ENCODE data around the gene PGAP6.

GRCh38 chr16:364595-365491 is 16.9 kb downstream of the PGAP6 start:
- TF ChIP-seq POLR2AphosphoS5 (IDR thresholded peaks at IDR 0.05; ENCODE audit: low read depth, low read length) (no peak), CTCF (IDR thresholded peaks at IDR 0.05) (no peak), SIN3A (IDR thresholded peaks at IDR 0.05; ENCODE audit: borderline replicate concordance, insufficient read depth, low read depth, low read length) (no peak), TCF7L2 (IDR thresholded peaks at IDR 0.05; ENCODE audit: low read depth, low read length) (no peak), REST (IDR thresholded peaks at IDR 0.05; ENCODE audit: insufficient read depth in 1 of 2, low read depth in 2 of 2, low read length in 1 of 2) (no peak)
